Sigmoid colon (tissue), 7 donors: ENCODE measurements around the gene NOC4L. TPM values are rescaled to one million over a fixed set of nuclear protein-coding genes. Genes with fewer than 3 reads are reported as not detected.

Experiments used
- DNase-seq: peaks from one replicate; pipeline ENCODE4 v3.0.0-alpha.2; 2019
- H3K27ac ChIP-seq, 4 donors: fragments of 200-600 bp; sonication (generic); one replicate each; pipeline ENCODE4 v1.5.1; 2016 to 2019; ENCODE audit warnings: mild to moderate bottlenecking in 1 of 4
- H3K27me3 ChIP-seq, 3 donors: fragments of 200-600 bp; sonication (generic); one replicate each; pipeline ENCODE4 v1.5.1; 2019; ENCODE audit warnings: mild to moderate bottlenecking in 1 of 3
- H3K36me3 ChIP-seq, 4 donors: fragments of 200-600 bp; sonication (generic); one replicate each; pipeline ENCODE4 v1.5.1; 2016 to 2019
- H3K4me1 ChIP-seq, 4 donors: fragments of 200-600 bp; sonication (generic); one replicate each; pipeline ENCODE4 v1.5.1; 2017 to 2019
- H3K4me3 ChIP-seq, 4 donors: fragments of 200-600 bp; sonication (generic); one replicate each; pipeline ENCODE4 v1.5.1; 2017 to 2019; ENCODE audit warnings: mild to moderate bottlenecking in 2 of 4, moderate library complexity in 1 of 4
- H3K9me3 ChIP-seq, 4 donors: fragments of 200-600 bp in 3 of 4; sonication (generic) in 3 of 4; one replicate each; pipeline versions ENCODE4 v1.5.1 to v1.6.1; 2013 to 2019
- CTCF ChIP-seq, 4 experiments: fragments of 450-650 bp in 3 of 4; fragments of 200-600 bp in 1 of 4; IDR thresholded peaks; one replicate each; pipeline ENCODE4 v1.5.1; 2016 to 2019; ENCODE audit warnings: antibody characterized with exemption in 4 of 4, mild to moderate bottlenecking in 3 of 4, moderate library complexity in 2 of 4
- EP300 ChIP-seq, 4 donors: sonication (generic); formaldehyde crosslinking; IDR thresholded peaks; one replicate each; pipeline ENCODE4 v1.6.1; 2017; ENCODE audit warnings: antibody characterized with exemption in 4 of 4
- POLR2A ChIP-seq, 2 donors: fragments of 450-650 bp; IDR thresholded peaks; one replicate each; pipeline ENCODE4 v1.6.1; 2016; ENCODE audit warnings: antibody characterized with exemption in 2 of 2, mild to moderate bottlenecking in 2 of 2, moderate library complexity in 2 of 2
- POLR2AphosphoS5 ChIP-seq, 4 donors: sonication (generic); formaldehyde crosslinking; IDR thresholded peaks; one replicate each; pipeline ENCODE4 v1.6.1; 2017; ENCODE audit warnings: antibody characterized with exemption in 4 of 4
- WGBS, 2 donors: extraction: QIAGEN DNeasy Blood & Tissue Kit; methylation state at CpG; one replicate each; pipeline ENCODE4 v1.1.7; 2013; 5-methylcytosine and 5-hydroxymethylcytosine counted together
- intact Hi-C: fragments of 100-400 bp; cut with DNase I; formaldehyde crosslinking; loops from one replicate; pipeline ENCODE4 v1.15.1; 2023
- polyA plus RNA-seq, 3 donors: library from polyadenylated mRNA; stranded (reverse); fragments of 200-250 nt; gene quantifications; one replicate each; pipeline ENCODE4 v1.2.3, GENCODE V29; 2013
- total RNA-seq, 4 donors: library from RNA; depleted of rRNA; stranded (reverse); fragments of >200 nt; gene quantifications; one replicate each; pipeline ENCODE4 v1.1.0, GENCODE V29; 2016
- donor health status: healthy with polysubstance abuse.
- donor health status: Bipolar disorder and iron deficiency.
- donor health status: healthy.

Gene NOC4L
- total and polyA plus RNA-seq, 7 donors: 5.4 to 34.9 (median 9.4) TPM

GRCh38 chr12:132176920-132177551, 32.8 kb downstream of the NOC4L start:
- intact Hi-C loops: no loop called here
- DNase-seq: no peak
- WGBS, 2 donors: 82 to 85% methylated on average over 25 of the region's 25 CpGs
- H3K9me3 ChIP-seq: no peaks in the 10 kb centered on the region
- H3K27ac ChIP-seq: no peak overlapping the region
- peaks cover 0 to 79% (median 71%) of the 10 kb centered on the region in 3 donors for H3K27me3 ChIP-seq
- H3K4me3 ChIP-seq: no peak overlapping the region
- no peaks in the 10 kb centered on the region for H3K4me1 ChIP-seq
- no peaks in the 10 kb centered on the region for H3K36me3 ChIP-seq
- TF ChIP-seq CTCF (IDR thresholded peaks at IDR 0.05) (no peak), POLR2A (IDR thresholded peaks at IDR 0.05) (no peak), POLR2AphosphoS5 (IDR thresholded peaks at IDR 0.05) (no peak), EP300 (IDR thresholded peaks at IDR 0.05) (no peak)

GRCh38 chr12:132178316-132178715, 34.1 kb downstream of the NOC4L start:
- 20 to 29% methylated on average over 8 of the region's 8 CpGs for WGBS, 2 donors
- Histone ChIP-seq H3K27ac (no peak overlapping the region), H3K4me3 (no peak overlapping the region), H3K36me3 (no peaks in the 10 kb centered on the region), H3K4me1 (no peaks in the 10 kb centered on the region), H3K27me3 (peaks cover 0 to 66% (median 66%) of the 10 kb centered on the region in 3 donors), H3K9me3 (peaks cover 0 to 8% (median 0%) of the 10 kb centered on the region in 4 donors)
- intact Hi-C loops: no loop called here
- TF ChIP-seq POLR2AphosphoS5 (IDR thresholded peaks at IDR 0.05): no peak
- no peak for TF ChIP-seq EP300 (IDR thresholded peaks at IDR 0.05)
- TF ChIP-seq POLR2A (IDR thresholded peaks at IDR 0.05): no peak
- TF ChIP-seq CTCF (IDR thresholded peaks at IDR 0.05): no peak
- no peak for DNase-seq

GRCh38 chr12:132178801-132179401, 34.6 kb downstream of the NOC4L start:
- intact Hi-C loops: no loop called here
- 33 to 56% methylated on average over 39 of the region's 39 CpGs for WGBS, 2 donors
- H3K9me3 ChIP-seq: peaks cover 0 to 8% (median 0%) of the 10 kb centered on the region in 4 donors
- no peaks in the 10 kb centered on the region for H3K4me1 ChIP-seq
- no peaks in the 10 kb centered on the region for H3K36me3 ChIP-seq
- TF ChIP-seq POLR2AphosphoS5 (IDR thresholded peaks at IDR 0.05): no peak
- TF ChIP-seq POLR2A (IDR thresholded peaks at IDR 0.05): no peak
- TF ChIP-seq EP300 (IDR thresholded peaks at IDR 0.05): no peak
- TF ChIP-seq CTCF (IDR thresholded peaks at IDR 0.05): no peak
- no peak overlapping the region for H3K4me3 ChIP-seq
- peaks cover 0 to 61% (median 60%) of the 10 kb centered on the region in 3 donors for H3K27me3 ChIP-seq
- no peak for DNase-seq
- no peak overlapping the region for H3K27ac ChIP-seq

GRCh38 chr12:132179431-132180362, 35.4 kb downstream of the NOC4L start:
- no peak for TF ChIP-seq EP300 (IDR thresholded peaks at IDR 0.05)
- TF ChIP-seq POLR2A (IDR thresholded peaks at IDR 0.05): no peak
- no peak for TF ChIP-seq CTCF (IDR thresholded peaks at IDR 0.05)
- no peak for TF ChIP-seq POLR2AphosphoS5 (IDR thresholded peaks at IDR 0.05)
- H3K9me3 ChIP-seq: peaks cover 0 to 8% (median 0%) of the 10 kb centered on the region in 4 donors
- 80 to 86% methylated on average over 19 of the region's 19 CpGs for WGBS, 2 donors
- peaks cover 0 to 53% (median 52%) of the 10 kb centered on the region in 3 donors for H3K27me3 ChIP-seq
- no peak overlapping the region for H3K27ac ChIP-seq
- intact Hi-C loops: no loop called here
- no peak for DNase-seq
- H3K4me3 ChIP-seq: no peak overlapping the region
- no peaks in the 10 kb centered on the region for H3K36me3 ChIP-seq
- no peaks in the 10 kb centered on the region for H3K4me1 ChIP-seq
